Liver (tissue), 3 donors: ENCODE measurements around the gene AGTPBP1.

Source experiments
- EGR1 ChIP-seq, 2 donors: IDR thresholded peaks; 2 replicates each; pipeline ENCODE4 v1.6.1; 2016 to 2018; ENCODE audit warnings: antibody characterized with exemption in 2 of 2, low read depth in 2 of 2
- FOXA1 ChIP-seq: IDR thresholded peaks from 2 replicates; pipeline ENCODE4 v1.6.1; 2016; ENCODE audit warnings: antibody characterized with exemption
- JUND ChIP-seq, 2 donors: IDR thresholded peaks; 2 replicates each; pipeline ENCODE4 v1.6.1; 2016; ENCODE audit warnings: antibody characterized with exemption in 2 of 2
- MAX ChIP-seq: IDR thresholded peaks from 2 replicates; pipeline ENCODE4 v1.6.1; 2016; ENCODE audit warnings: antibody characterized with exemption
- NR2F2 ChIP-seq: IDR thresholded peaks from 2 replicates; pipeline ENCODE4 v1.6.1; 2016; ENCODE audit warnings: antibody characterized with exemption
- RAD21 ChIP-seq, 2 donors: IDR thresholded peaks; 2 replicates each; pipeline ENCODE4 v1.6.1; 2016; ENCODE audit warnings: antibody characterized with exemption in 2 of 2, mild to moderate bottlenecking in 2 of 2
- SP1 ChIP-seq: IDR thresholded peaks from 2 replicates; pipeline ENCODE4 v1.6.1; 2018; ENCODE audit warnings: antibody characterized with exemption, mild to moderate bottlenecking
- TAF1 ChIP-seq: conservative IDR thresholded peaks from 2 replicates; pipeline ENCODE4 v1.6.1; 2016; ENCODE audit warnings: antibody characterized with exemption, mild to moderate bottlenecking
- TF ChIP-seq, protein P1 (sequence below): fragments of 150-350 bp; IDR thresholded peaks from 2 replicates; pipeline ENCODE4 v1.5.1; 2017; ENCODE audit warnings: improper control_type of control experiment, low read depth, low read length; ENCODE audit not compliant: missing input control
- TF ChIP-seq, protein P2 (sequence below): IDR thresholded peaks from 2 replicates; pipeline ENCODE4 v1.6.1; 2016; ENCODE audit warnings: antibody characterized with exemption
- donor health status: healthy.
- donor health status: healthy.

GRCh38 chr9:85569988-85570387, 171.8 kb downstream of the AGTPBP1 start:
- TF ChIP-seq, protein P1, sequence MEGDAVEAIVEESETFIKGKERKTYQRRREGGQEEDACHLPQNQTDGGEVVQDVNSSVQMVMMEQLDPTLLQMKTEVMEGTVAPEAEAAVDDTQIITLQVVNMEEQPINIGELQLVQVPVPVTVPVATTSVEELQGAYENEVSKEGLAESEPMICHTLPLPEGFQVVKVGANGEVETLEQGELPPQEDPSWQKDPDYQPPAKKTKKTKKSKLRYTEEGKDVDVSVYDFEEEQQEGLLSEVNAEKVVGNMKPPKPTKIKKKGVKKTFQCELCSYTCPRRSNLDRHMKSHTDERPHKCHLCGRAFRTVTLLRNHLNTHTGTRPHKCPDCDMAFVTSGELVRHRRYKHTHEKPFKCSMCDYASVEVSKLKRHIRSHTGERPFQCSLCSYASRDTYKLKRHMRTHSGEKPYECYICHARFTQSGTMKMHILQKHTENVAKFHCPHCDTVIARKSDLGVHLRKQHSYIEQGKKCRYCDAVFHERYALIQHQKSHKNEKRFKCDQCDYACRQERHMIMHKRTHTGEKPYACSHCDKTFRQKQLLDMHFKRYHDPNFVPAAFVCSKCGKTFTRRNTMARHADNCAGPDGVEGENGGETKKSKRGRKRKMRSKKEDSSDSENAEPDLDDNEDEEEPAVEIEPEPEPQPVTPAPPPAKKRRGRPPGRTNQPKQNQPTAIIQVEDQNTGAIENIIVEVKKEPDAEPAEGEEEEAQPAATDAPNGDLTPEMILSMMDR: no peak
- TF ChIP-seq TAF1: no peak
- TF ChIP-seq MAX: no peak
- TF ChIP-seq NR2F2: no peak
- TF ChIP-seq, protein P2, sequence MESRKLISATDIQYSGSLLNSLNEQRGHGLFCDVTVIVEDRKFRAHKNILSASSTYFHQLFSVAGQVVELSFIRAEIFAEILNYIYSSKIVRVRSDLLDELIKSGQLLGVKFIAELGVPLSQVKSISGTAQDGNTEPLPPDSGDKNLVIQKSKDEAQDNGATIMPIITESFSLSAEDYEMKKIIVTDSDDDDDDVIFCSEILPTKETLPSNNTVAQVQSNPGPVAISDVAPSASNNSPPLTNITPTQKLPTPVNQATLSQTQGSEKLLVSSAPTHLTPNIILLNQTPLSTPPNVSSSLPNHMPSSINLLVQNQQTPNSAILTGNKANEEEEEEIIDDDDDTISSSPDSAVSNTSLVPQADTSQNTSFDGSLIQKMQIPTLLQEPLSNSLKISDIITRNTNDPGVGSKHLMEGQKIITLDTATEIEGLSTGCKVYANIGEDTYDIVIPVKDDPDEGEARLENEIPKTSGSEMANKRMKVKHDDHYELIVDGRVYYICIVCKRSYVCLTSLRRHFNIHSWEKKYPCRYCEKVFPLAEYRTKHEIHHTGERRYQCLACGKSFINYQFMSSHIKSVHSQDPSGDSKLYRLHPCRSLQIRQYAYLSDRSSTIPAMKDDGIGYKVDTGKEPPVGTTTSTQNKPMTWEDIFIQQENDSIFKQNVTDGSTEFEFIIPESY: no peak
- TF ChIP-seq SP1: no peak
- no peak for TF ChIP-seq FOXA1
- no peak for TF ChIP-seq EGR1 (IDR thresholded peaks at IDR 0.05; ENCODE audit: low read depth in 2 of 2)
- TF ChIP-seq RAD21 (IDR thresholded peaks at IDR 0.05): no peak
- no peak for TF ChIP-seq JUND (IDR thresholded peaks at IDR 0.05)
